Stimulated activated CD8-positive, alpha-beta memory T cell treated with anti-CD3 and anti-CD28 coated beads, Interleukin-4, amount 100 ng/mL, for 48 hours (primary cell): ENCODE data around the gene TTYH3.
A peak's percentile ranks its signal among the peaks of the same experiment; 100 is the strongest.
"Not testable (repeated sequence)": the region's sequence is repeated elsewhere in the genome, so short reads cannot be mapped to it uniquely, and the experiment has no call there.

Experiments used
- DNase-seq: peaks from one replicate; pipeline ENCODE4 v3.0.0-alpha.2; 2020

Gene TTYH3

DNA sequence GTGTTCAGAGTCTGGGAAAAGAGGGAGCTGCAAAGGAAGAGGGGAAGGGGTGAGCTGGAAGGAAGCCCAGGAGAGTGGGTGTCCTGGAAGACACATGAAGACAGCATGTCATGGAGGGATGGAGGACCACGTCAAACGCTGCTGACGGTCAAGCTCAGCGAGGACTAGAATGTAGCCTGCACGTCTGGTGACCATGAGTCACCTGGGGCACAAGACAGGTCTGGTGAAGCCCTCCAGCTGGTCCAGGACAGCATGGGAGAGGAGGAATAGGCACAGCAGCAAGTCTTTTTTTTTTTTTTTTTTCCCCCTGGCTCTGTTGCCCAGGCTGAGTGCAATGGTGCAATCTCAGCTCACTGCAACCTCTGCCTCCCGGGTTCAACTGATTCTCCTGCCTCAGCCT is 36.6 kb downstream of the TTYH3 start:
- DNase-seq: no peak

DNA sequence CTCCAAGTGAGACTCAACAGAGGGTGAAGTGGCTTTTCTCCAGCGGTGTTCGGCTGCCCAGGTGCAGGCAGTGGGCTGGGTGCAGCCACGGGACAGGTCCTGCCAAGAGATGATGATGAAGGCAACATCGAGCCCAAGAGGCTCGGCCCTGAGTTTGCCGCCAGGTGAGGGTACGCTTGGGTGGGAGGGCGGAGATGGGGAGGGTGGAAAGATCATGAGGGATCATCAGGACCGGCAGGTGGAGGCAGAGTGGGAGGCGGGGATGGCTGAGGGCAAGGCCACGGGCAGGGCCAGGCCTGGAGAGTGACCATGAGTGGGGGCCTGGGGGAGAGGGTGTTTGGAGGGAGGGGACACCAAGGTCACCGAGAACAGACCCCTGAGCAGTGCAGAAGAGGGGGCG is 38.4 kb downstream of the TTYH3 start:
- no peak for DNase-seq

DNA sequence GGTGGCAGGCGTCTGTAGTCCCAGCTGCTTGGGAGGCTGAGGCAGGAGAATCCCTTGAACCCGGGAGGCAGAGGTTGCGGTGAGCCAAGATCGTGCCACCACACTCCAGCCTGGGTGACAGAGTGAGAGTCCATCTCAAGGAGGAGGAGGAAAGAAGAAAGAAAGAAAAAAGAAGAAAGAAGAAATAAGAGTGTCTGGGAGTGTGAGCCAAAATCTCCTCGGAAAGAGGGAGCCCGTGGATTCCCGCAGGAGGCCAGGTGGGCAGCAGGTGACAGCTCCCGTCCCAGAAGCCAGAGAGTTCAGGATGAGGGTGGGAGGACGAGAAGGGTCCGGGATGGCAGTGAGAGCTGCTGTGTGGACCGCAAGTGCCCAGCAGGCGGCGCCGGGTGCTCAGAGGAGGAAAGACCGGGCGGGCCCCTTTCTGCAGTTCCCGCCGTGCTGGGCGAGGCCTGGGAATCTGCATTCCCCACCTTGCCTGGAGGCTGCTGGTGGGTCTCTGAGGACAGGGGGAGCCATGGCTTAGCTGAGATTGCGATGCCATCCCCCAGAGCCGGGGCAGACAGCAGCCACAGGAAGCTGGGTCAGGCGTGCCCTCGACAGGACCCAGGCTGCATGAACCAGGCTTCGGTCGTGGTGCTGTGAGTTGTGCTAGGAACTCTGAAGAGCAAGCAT is 39.1 kb downstream of the TTYH3 start:
- DNase-seq: peak; percentile 85

DNA sequence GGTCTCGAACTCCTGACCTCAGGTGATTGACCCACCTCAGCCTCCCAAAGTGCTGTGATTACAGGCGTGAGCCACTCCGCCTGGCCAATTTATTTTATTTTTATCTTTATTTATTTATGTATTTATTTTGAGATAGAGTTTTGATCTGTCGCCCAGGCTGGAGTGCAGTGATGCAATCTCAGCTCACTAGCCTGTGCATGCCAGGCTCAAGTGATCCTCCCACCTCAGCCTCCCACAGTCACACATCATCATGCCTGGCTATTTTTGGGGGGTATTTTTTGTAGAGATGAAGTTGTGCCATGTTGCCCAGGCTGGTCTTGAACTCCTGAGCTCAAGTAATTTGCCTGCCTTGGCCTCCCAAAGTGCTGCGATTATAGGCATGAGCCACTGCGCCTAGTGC is 41.4 kb downstream of the TTYH3 start:
- not testable (repeated sequence) for DNase-seq

DNA sequence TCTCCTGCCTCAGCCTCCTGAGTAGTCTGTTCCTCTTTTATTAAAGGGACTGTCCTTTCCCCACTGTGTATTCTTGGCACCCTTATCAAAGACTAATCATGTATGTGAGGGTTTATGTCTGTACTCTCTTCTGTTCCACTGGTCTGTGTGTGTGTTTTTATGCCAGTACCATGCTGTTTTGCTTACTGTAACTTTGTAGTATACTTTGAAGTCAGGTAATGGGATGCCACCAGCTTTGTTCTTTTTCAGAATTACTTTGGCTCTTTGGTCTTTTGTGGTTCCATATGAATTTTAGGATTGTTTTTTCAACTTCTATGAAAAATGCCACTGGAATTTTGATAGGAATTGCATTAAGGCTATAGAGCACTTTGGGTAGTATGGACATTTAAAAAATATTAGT is 42.1 kb downstream of the TTYH3 start:
- DNase-seq: no peak

DNA sequence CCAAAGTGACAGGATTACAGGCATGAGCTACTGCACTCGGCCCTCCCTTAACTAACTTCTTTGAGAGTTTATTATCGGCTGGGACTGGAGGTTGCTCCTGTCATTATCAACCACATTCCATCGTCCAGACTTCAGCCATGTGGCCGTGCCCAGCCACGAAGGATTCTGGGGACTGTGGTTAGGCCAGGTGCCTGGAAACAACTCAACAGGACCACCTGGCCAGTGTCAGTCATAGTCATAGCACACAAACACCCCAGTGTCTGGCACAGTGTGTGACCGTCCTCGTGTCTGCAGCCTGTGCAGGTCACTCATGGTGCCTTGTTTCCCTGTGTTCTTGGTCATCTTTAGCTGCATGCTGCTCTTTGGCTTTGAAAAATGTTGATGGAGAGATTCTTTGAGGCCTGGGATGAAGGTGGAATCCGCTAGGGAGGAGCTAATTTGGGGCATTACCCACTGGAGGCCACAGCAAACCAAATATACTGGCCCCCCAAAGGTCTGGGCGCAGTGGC is 43.5 kb downstream of the TTYH3 start:
- DNase-seq: no peak

DNA sequence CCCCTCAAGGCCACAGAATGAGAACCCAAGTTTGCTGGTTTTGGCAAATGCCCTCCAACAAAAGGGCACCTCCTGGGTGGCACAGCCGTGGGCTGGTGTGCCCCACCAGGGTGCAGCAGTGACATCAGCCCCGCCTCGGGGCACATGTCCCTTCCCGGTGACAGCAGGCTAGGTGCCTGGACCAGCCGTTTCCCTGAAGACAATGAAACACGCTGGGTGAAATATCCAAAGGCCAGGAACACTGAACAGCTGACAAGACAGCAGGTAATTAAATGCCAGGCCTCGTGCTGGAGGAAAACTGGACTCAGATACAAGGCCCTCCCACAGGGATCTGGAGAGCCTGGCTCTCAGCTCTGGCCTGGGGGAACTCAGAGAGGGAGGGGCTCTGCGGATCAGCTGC is 44.8 kb downstream of the TTYH3 start:
- not testable (repeated sequence) for DNase-seq

DNA sequence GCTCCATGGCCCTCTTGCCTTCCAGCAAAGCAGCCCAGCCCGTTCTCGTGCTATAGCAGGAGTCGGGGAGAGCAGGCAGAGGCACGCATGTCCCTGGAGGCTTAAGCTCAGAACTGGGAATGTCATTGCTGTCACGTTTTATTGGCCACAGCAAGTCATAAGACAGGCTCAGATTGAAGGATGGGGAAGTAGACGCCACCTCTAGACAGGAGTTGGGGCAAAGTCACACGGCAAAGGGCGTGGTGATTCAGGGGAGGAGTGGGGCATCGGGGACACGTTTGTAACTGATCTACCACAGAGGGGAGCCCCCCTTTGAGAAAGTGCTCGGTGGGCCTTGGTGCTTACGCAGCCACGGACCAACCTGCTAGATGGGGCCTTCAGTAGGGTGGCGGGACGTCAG is 46.7 kb downstream of the TTYH3 start:
- DNase-seq: not testable (repeated sequence)

DNA sequence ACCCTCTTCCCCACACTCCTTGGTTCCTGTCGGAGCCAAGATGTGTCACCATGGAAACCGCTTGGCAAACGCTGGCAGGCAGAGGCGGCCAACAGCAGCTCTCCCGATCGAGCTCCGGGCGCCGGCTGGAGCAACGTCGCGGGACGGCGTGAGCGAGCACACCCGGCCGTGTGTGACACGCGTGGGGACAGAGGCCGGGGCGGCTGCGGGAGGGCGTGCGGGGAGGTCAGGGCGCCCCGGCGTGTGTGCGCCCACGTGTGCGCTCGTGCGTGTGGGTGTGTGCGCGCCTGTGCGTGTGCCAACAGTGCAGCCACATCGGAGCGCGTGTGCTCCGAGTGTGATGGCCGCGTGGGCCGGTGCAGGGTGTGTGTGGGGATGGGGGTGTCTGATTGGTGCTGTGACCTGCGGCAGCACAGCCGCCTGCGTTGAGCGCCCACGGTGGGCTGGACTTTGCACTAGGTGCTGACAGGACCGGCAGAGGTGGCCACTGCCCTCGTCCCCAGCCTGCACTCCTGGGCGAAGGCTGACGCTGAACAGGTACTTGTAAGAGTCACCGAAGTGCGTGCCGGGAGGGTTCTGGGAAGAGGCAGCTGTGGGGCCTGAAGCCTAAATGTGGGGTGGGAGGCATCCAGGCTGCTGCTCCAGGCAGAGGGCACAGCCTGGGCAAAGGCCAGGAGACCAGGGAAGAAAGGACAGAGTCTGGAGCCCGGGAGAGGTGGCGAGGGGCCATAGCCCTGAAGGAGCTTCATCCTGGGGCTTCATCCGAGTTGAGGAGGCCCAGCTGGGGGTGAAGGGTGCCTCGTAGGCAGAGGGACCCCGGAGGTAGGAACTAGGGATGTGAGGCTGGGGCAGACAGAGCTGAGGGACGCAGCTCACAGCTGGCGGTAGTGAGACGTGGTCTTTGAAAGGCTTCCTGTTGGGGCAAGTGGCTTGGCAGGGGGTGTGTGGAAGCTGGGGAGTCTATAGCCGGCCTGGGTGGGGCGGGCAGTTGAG is 47.6 kb downstream of the TTYH3 start:
- DNase-seq: not testable (repeated sequence)

DNA sequence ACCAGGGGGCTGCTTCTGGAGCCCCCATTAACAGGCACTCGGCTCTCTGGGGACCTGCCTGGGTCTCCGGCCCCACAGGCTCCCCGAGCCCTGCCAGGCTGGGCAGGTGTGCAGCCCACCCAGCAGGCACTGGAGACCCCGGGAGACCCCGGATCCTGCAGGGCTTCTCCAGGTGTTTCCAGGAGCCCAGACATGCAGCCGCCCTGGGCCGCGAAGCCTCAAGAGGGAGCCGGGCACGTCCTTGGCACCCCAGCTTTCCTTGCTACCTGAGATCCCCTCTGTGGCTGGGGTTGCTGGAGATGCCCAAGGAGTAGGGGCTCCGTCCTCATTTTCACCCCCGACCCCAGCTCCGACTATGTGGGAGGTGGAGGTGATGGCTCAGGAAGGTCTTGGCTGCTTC is 48.5 kb downstream of the TTYH3 start:
- DNase-seq: no peak

DNA sequence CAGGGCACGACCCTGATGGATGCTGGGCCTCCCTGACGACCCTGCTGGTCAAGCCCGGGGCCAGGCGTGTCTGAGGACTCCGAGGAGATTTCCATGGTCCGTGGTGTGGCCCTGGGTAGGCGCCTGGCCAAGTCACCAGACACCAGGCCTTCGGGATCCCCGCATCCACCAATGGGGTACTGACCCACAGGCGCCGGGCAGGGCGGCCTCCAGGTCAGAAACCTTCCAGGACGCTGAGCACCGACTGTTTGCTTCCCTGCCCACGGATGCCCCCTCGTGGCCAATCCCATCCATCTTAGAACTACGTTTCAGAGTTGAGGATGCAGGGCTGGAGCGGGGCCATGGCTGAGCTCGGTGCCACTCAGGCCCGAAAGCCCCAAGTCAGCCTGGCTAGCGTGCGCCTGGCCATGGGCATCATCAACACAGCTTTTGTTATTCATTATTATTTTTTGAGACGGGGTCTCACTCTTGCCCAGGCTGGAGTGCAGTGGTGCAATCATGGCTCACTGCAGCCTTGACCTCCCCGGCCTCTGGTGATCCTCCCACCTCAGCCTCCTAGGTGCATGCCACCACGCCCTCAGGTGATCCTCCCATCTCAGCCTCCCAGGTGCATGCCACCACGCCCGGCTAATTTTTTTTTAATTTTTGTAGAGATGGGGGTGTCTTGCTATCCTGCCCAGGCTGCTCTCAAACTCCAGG is 49.2 kb downstream of the TTYH3 start:
- DNase-seq: peak; percentile 77

DNA sequence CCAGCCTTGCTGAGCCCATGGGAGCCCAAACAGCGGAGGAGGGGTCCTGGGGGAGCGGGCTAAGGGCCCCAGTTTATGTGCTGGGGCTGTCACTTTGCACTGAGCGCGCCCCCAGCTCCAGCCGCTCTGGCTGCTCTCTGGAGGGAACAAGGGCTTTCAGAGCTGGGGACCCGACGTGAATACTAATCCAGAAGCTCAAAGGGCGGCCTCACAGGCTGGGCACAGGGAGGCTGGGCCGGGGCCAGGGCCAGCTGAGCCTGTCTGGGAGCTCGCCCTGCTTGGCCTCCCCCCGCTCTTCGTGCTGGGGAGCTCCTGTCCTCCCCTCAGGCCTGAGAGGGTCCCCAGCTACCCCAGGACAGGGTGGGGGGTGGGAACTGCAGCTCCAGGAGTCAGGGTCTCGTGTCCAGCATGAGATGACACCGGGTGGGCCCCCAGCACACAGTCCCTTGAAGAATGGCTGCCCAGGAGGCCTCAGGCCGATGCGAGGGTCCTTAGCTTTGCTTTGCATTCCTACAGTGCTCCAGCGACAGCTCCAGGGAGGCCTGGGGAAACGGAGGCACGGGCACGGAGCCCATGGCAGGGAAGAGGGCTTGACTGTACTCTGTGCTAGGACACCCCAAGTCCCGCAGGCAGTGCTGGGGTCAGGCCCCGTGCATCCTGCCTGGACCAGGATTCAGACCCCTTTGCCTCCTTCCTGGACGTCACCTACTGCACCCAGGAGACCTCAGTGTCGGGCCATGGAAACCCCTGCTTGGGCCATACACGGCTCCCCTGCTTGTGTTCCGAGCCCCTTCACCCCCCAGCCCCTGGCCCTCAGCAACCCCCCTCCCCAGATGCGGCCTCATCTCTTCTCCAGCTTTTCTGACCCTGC is 50.4 kb downstream of the TTYH3 start:
- DNase-seq: no peak

DNA sequence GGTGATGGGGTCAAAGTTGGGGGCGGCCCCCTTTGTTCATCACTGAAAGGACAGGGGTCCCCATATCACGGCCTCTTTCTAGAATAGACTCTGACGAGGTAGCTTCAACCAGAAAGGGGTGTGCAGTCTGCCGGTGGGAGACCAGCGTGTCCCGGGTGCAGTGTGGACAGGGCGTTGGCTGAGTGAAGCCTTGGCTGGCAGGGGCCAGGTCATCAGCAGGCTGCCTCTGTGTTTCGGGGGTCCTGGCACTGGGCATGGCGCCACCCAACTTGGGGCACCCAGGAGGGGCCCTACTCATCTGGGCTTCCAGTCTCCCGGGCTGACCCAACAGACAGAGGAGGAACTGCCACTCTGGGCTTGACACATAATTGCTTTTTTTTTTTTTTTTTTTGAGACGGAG is 52.7 kb downstream of the TTYH3 start:
- no peak for DNase-seq

DNA sequence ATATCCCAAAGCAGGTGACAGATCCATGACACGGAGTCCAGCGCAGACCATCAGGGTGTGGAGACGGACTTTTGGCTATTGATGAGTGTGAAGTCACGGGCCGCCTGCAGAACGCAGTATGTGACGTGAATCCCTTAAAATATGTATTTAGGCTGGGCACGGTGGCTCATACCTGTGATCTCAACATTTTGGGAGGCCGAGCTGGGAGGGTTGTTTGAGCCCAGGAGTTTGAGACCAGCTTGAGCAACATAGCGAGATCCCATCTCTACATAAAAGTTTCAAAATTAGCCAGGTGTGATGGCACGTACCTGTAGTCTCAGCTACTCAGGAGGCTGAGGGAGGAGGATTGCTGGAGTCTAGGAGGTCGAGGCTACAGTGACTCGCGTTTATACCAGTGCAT is 54.3 kb downstream of the TTYH3 start:
- DNase-seq: no peak

DNA sequence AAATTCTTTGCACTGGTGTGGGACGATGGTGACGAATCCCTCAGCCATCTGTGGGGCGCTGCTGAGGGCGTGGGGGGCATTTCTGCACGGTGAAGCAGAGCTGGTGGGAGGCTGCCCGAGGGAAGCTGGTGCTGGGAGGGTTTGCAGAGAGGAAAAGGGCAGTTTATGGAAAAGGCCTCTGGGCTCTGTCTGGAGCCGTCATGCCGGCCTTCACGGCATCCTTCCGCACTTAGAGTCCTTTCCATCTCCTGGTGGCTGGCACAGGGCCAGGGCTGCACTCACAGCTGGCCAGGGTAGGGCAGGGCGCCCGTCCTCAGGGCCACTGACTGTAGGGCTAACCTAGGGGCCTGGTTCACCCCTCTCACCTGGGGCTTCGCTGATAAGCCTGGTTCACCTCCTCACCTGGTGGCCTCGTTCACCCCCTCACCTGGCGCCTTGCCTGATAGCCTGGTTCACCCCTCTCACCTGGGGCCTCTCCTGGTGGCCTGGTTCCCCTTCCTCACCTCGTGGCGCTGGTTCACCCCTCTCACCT is 55.6 kb downstream of the TTYH3 start:
- no peak for DNase-seq

DNA sequence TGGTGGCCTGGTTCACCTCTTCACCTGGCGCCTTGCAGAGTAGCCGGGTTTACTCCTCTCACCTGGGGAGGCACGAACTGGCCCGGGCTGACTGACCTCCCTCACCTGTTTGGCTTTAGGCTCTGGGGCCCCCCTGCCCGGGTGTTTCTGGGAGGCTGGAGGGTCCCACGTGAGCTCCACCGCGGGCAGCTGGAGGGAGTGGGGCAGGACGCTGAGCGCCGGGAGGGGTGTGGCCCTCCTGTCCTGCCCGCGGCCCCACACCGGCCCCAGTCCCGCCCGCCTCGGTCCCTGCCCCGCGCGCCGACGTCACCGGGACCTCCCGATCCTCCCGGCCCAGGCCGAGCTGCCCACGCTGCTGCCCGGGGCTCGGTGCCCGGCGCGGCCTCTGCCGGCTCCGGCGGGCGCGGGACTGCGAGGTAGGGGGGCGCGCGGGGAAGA is 56.1 kb downstream of the TTYH3 start, which contains the start of gene AMZ1:
Gene AMZ1, plus strand, starts transcription at position 322 of the 438 bp plus-strand sequence. CDS start 12,250 bp downstream, outside the sequence.
- DNase-seq: no peak

DNA sequence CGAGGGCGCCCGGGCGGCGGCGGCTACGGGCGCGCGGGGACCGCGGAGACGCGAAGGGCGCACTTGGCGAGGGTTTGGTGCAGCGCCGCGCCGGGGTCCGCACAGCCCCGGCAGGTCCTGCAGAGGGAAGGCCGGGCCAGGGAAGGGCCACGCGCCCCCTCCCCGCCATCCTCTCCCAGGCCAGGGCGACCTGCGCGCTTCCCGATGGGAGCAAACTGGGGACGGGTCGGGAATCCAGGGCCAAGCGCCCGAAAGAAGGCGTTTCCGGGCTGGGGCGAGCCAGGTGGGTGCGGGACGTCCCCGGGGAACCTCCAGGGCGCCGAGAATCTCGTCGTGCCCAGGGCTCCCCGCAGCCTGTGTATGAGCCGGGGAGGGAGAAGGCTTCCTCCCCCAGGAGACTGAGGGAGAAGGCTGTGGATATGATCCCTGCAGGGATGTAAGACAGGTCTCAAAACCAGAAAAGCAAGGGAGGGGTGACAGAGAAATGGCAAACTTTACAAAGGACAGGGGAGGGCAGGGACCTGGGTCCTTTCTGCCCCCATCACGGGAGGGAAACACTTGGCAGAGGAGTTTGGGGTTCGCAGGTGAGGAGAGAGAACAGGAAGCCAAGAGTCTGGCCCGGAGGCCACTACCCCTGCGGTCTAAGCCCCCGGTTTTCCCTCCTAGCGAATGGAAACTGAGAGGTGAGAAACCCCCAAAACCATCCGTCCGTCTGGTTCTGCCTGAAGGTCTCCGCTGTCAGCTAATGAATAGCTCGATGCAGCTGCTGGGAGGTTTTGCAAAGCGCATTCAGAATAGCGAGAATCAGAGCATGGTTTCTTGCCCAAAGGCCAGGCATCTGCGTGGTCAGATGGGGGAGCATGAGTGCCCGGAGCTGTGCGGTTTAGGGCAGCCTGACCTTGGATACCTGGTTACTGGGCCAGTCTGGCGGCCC is 56.9 kb downstream of the TTYH3 start:
- no peak for DNase-seq

DNA sequence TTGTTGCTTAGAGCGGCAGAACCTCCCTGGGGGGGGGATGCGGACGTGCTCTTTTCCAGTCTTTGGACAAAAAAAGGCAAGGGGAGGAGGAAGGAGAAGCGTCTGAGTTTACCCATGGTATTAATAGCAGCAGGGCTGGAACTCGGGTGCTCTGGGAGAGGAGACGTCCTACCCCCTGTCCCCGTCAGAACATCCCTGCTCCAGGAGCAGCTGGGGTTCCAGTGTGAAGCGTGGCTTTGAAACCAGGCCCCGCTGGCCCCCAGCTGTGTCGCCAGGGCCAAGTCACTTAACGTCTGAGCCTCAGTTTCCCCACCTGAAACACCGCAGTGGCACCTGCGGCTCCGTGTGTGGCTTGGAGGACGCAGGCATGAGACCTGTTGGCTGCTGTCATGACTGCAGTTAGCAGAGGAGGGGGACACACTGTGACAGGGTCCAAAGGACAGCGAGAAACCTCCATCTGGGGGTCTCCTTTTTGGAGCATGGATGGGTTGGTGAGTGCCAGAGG is 57.6 kb downstream of the TTYH3 start:
- no peak for DNase-seq

DNA sequence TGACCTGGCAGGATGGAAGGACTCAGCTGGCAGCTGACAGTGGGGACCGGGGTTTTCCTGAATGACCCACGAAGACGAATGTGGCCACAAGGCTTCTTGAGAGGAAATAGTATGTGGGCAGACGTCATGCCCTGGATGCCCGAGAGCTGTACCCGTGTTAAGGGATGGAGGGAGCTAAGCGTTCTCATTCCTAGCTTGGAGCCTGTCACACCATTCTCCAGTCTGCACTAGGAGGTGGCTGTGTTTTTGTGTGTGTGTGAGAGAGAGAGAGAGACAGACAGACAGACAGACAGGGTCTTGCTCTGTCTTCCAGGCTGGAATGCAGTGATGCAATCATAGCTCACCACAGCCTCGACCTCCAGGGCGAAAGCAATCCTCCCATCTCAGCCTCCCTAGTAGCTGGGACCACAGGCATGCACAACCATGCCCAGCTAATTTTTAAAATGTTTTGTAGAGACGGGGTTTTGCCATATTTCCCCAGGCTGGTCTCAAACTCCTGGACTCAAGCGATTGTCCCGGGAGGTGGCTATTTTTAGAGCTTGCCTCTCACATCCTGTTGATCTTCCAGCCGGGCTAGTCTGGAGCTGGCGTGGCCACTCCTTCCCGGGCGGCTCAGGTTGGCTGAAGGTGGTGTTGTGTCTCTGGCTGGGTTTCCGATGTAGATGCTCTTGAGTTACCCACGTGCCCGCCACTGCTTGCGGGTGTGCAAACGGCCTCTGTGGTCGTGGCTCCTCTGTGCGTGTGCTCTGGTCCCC is 58.3 kb downstream of the TTYH3 start:
- no peak for DNase-seq
